ENCODE measurements around the gene NCKAP5.

NCKAP5 gene

DNA sequence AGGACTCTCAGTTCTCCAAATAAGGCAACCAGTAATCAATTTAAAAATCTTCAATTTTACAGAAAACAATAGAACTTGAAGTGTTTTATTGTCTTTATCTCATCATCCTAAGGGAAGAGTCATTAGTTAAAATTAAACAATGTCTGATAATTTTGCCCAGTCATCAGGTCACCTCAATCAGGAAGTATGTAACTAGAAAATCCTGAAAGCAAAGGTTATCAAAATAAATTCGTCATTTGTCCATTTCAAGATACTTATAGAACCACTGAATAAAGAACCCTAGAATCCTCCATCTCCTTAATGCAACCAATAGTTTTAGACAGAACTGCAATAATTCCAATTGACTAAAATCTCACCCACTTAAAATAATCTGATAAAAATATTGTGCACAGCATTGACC lies 115.2 kb downstream of the NCKAP5 start:
- ATAC-seq (replicated peaks; ENCODE audit: extremely low read depth, poor library complexity, severe bottlenecking) = no peak
- DNase-seq (ENCODE audit: low spot score in 2 of 2) = no peak
- Mint-ChIP-seq H3K36me3 (ENCODE audit: insufficient read depth) (no peaks in the 10 kb centered on the region), H3K27me3 (no peaks in the 10 kb centered on the region), H3K9me3 (peaks cover 9% of the 10 kb centered on the region), H3K4me3 (no peak overlapping the region), H3K4me1 (no peaks in the 10 kb centered on the region), H3K27ac (ENCODE audit: low read depth) (no peak overlapping the region)

DNA sequence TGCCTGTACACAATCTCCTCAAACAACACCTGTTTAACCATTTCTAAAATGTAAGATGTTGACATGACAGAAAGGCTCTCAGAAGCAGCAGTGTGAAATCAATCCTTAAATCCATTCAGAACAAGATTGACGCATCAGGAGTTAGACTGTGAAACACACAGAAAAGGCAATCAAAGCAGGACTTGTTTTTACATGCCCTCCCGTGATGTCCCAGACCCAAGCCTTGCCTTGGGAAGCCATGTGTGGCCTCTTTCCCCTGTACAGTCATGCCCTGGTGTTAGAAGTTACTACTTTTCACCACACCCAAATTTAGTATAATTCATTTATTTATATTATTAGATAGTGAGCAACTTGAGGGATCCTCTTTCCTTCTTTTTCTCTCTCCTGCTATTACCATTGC lies 115.7 kb downstream of the NCKAP5 start:
- no peaks in the 10 kb centered on the region for H3K4me1 Mint-ChIP-seq
- no peaks in the 10 kb centered on the region for H3K36me3 Mint-ChIP-seq (ENCODE audit: insufficient read depth)
- DNase-seq (ENCODE audit: low spot score in 2 of 2) (no peak), ATAC-seq (replicated peaks; ENCODE audit: extremely low read depth, poor library complexity, severe bottlenecking) (no peak)
- H3K27me3 Mint-ChIP-seq = no peaks in the 10 kb centered on the region
- no peak overlapping the region for H3K4me3 Mint-ChIP-seq
- peaks cover 9% of the 10 kb centered on the region for H3K9me3 Mint-ChIP-seq
- H3K27ac Mint-ChIP-seq (ENCODE audit: low read depth) = no peak overlapping the region

GRCh38 chr2:133452146-133452545 lies 116.1 kb downstream of the NCKAP5 start:
- DNase-seq (ENCODE audit: low spot score in 2 of 2) (no peak), ATAC-seq (replicated peaks; ENCODE audit: extremely low read depth, poor library complexity, severe bottlenecking) (no peak)
- no peak overlapping the region for H3K27ac Mint-ChIP-seq (ENCODE audit: low read depth)
- H3K4me1 Mint-ChIP-seq = no peaks in the 10 kb centered on the region
- H3K9me3 Mint-ChIP-seq = peaks cover 9% of the 10 kb centered on the region
- no peaks in the 10 kb centered on the region for H3K36me3 Mint-ChIP-seq (ENCODE audit: insufficient read depth)
- no peaks in the 10 kb centered on the region for H3K27me3 Mint-ChIP-seq
- no peak overlapping the region for H3K4me3 Mint-ChIP-seq

- ATAC-seq (replicated peaks; ENCODE audit: extremely low read depth, poor library complexity, severe bottlenecking) = no peak
- no peaks in the 10 kb centered on the region for H3K4me1 Mint-ChIP-seq
Observed at GRCh38 chr2:133448195-133448594, 120.1 kb downstream of the NCKAP5 start.

GRCh38 chr2:133447303-133447702 lies 121.0 kb downstream of the NCKAP5 start:
- no peak overlapping the region for H3K4me3 Mint-ChIP-seq
- ATAC-seq (replicated peaks; ENCODE audit: extremely low read depth, poor library complexity, severe bottlenecking) (no peak), DNase-seq (ENCODE audit: low spot score in 2 of 2) (no peak)
- H3K4me1 Mint-ChIP-seq = no peaks in the 10 kb centered on the region
- peaks cover 15% of the 10 kb centered on the region for H3K9me3 Mint-ChIP-seq
- no peaks in the 10 kb centered on the region for H3K36me3 Mint-ChIP-seq (ENCODE audit: insufficient read depth)
- H3K27me3 Mint-ChIP-seq = no peaks in the 10 kb centered on the region
- H3K27ac Mint-ChIP-seq (ENCODE audit: low read depth) = no peak overlapping the region

More at GRCh38 chr2:133448195-133448594, 120.1 kb downstream of the NCKAP5 start:
- no peak for DNase-seq (ENCODE audit: low spot score in 2 of 2)
- Mint-ChIP-seq H3K4me3 (no peak overlapping the region), H3K27me3 (no peaks in the 10 kb centered on the region), H3K27ac (ENCODE audit: low read depth) (no peak overlapping the region), H3K36me3 (ENCODE audit: insufficient read depth) (no peaks in the 10 kb centered on the region), H3K9me3 (peaks cover 20% of the 10 kb centered on the region)

GRCh38 chr2:133444465-133444864 lies 123.8 kb downstream of the NCKAP5 start:
- H3K36me3 Mint-ChIP-seq (ENCODE audit: insufficient read depth) = no peaks in the 10 kb centered on the region
- H3K9me3 Mint-ChIP-seq = peaks cover 15% of the 10 kb centered on the region
- DNase-seq (ENCODE audit: low spot score in 2 of 2) (no peak), ATAC-seq (replicated peaks; ENCODE audit: extremely low read depth, poor library complexity, severe bottlenecking) (no peak)
- no peak overlapping the region for H3K4me3 Mint-ChIP-seq
- H3K27me3 Mint-ChIP-seq = no peaks in the 10 kb centered on the region
- no peaks in the 10 kb centered on the region for H3K4me1 Mint-ChIP-seq
- H3K27ac Mint-ChIP-seq (ENCODE audit: low read depth) = no peak overlapping the region

DNA sequence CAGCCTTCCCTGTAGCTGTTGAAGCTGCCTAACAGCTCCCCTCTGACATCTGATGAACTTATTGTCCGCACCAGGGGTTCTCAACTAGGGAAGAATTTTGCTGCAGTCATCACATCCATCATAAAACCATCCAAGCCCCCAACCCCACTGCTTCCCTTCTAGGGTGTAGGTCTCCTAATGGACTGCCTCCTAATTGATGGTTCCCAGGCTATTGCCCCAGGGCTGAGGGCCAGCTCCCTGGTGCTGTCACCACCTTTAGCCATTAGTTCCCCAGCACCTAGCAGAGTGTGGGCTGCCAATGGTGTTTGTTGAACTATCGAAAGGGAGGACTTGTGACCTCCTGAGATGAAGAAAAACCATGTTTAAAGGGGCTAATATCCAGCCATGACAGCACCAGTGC lies 125.9 kb downstream of the NCKAP5 start:
- no peaks in the 10 kb centered on the region for H3K27me3 Mint-ChIP-seq
- H3K9me3 Mint-ChIP-seq = peaks cover 15% of the 10 kb centered on the region
- H3K4me3 Mint-ChIP-seq = no peak overlapping the region
- no peaks in the 10 kb centered on the region for H3K36me3 Mint-ChIP-seq (ENCODE audit: insufficient read depth)
- no peak overlapping the region for H3K27ac Mint-ChIP-seq (ENCODE audit: low read depth)
- DNase-seq (ENCODE audit: low spot score in 2 of 2) (no peak), ATAC-seq (replicated peaks; ENCODE audit: extremely low read depth, poor library complexity, severe bottlenecking) (no peak)
- H3K4me1 Mint-ChIP-seq = no peaks in the 10 kb centered on the region

DNA sequence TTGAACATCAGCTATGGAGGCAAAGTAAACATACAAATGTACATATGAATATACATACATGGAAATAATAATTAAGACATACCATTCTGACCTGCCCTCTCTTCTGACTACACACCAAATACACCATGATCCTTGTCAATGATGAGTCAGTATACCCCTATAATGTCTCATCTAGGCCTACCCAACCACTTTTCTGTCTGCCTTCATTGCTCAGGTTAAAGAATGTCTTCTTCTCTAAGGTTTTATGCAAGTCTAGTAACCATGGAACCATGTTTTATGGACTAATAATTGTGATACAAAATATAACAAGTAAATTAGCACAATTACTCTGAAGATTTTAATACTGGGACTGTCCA lies 128.7 kb downstream of the NCKAP5 start:
- Mint-ChIP-seq H3K27me3 (no peaks in the 10 kb centered on the region), H3K4me3 (no peak overlapping the region), H3K36me3 (ENCODE audit: insufficient read depth) (no peaks in the 10 kb centered on the region), H3K9me3 (peaks cover 7% of the 10 kb centered on the region), H3K4me1 (no peaks in the 10 kb centered on the region), H3K27ac (ENCODE audit: low read depth) (no peak overlapping the region)
- ATAC-seq (replicated peaks; ENCODE audit: extremely low read depth, poor library complexity, severe bottlenecking) (no peak), DNase-seq (ENCODE audit: low spot score in 2 of 2) (no peak)

DNA sequence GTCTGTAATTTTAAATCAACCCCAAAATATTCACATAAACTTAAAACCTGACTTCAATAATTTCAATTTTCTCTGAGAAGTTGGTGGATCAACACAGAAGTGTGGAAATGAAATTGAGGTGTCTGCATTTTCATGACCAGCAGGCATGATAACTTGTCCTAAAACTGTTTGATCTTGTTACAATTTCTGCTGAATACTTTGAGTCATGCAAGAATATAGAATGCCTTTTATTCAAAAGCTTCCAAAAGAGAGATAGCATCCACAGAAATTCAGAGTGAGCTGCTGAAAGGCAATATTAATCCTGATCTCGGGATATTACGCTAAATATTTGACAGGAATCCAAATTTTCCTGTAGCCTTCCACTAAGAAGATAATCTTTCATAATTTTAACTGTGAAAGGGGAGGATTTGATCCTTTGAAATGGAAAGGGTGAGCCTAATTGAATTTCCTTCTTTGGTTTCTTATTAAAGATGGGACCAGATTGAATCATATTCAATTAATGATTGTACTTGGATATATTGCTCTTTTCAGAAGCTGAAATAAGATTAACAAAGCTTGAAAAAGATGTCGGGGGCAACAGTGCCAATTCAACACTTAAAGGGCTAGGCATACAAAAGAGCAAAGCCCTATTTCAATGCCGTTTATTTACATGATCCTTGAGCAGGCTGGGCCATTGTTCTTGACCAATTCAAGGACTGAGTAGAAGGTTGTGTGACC lies 129.3 kb downstream of the NCKAP5 start:
- Mint-ChIP-seq H3K9me3 (peaks cover 7% of the 10 kb centered on the region), H3K4me1 (no peaks in the 10 kb centered on the region), H3K36me3 (ENCODE audit: insufficient read depth) (no peaks in the 10 kb centered on the region), H3K27me3 (no peaks in the 10 kb centered on the region), H3K27ac (ENCODE audit: low read depth) (no peak overlapping the region), H3K4me3 (no peak overlapping the region)
- ATAC-seq (replicated peaks; ENCODE audit: extremely low read depth, poor library complexity, severe bottlenecking) = no peak
- no peak for DNase-seq (ENCODE audit: low spot score in 2 of 2)

DNA sequence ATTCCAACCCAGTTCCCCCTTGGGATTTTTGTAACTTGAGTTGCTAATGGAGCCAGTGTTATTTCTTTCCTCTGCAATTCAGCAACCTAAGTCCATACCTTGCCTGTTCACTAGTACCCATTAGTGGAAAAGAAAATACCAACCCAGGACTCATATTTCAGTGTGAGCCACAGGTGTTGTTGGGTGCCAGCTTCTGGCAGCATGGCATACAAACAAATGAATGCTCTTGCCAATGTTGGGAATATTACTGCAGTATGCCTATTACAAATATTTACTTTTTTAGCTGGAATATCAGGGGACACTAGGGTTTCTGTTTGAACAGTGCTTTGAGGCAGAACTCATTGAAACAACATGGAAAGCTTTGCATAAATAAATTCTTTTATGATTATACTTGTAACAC lies 130.2 kb downstream of the NCKAP5 start:
- H3K9me3 Mint-ChIP-seq = peaks cover 7% of the 10 kb centered on the region
- DNase-seq (ENCODE audit: low spot score in 2 of 2) (no peak), ATAC-seq (replicated peaks; ENCODE audit: extremely low read depth, poor library complexity, severe bottlenecking) (no peak)
- H3K4me3 Mint-ChIP-seq = no peak overlapping the region
- H3K36me3 Mint-ChIP-seq (ENCODE audit: insufficient read depth) = no peaks in the 10 kb centered on the region
- H3K27me3 Mint-ChIP-seq = no peaks in the 10 kb centered on the region
- H3K27ac Mint-ChIP-seq (ENCODE audit: low read depth) = no peak overlapping the region
- no peaks in the 10 kb centered on the region for H3K4me1 Mint-ChIP-seq

- H3K27me3 Mint-ChIP-seq = no peaks in the 10 kb centered on the region
- no peaks in the 10 kb centered on the region for H3K4me1 Mint-ChIP-seq
- ATAC-seq (replicated peaks; ENCODE audit: extremely low read depth, poor library complexity, severe bottlenecking) = no peak
- H3K4me3 Mint-ChIP-seq = no peak overlapping the region
- H3K27ac Mint-ChIP-seq (ENCODE audit: low read depth) = no peak overlapping the region
- DNase-seq (ENCODE audit: low spot score in 2 of 2) = no peak
- H3K36me3 Mint-ChIP-seq (ENCODE audit: insufficient read depth) = no peaks in the 10 kb centered on the region
- peaks cover 7% of the 10 kb centered on the region for H3K9me3 Mint-ChIP-seq
Observed at GRCh38 chr2:133437492-133437891, 130.8 kb downstream of the NCKAP5 start.

DNA sequence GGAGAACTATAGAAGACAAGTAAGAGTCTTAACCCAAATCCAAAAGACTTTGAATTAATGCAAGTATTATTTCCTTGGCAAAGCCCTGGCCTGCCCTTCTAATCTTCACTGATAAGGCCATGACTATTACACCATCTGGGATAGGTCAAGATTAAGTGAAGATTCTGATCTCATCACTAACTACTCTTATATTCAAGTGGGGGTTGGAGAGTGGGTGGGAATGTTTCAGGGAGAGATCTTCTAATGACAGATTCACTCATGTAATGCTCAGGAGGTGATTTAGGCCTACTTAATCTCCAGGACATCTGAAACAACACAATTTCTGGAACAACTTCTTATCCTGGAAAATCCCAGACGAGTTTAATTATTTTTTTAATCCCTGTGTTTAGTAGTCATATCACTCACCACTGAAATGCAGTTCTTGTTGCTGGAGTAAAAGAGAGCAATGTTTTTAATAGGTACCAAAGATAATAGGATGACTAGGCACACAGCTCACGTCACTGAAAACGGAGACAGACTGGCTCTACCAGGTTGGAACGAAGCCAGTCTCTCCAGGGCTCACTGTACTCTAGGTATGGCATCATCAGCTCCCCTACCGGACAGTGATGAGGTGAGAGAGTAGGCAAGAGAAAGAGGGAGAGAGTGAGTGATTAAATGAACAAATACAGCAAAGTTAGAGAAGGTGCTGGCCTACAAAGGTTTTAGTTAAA lies 133.1 kb downstream of the NCKAP5 start:
- Mint-ChIP-seq H3K27ac (ENCODE audit: low read depth) (no peak overlapping the region), H3K4me3 (no peak overlapping the region), H3K9me3 (peaks cover 13% of the 10 kb centered on the region), H3K4me1 (no peaks in the 10 kb centered on the region), H3K36me3 (ENCODE audit: insufficient read depth) (no peaks in the 10 kb centered on the region), H3K27me3 (no peaks in the 10 kb centered on the region)
- ATAC-seq (replicated peaks; ENCODE audit: extremely low read depth, poor library complexity, severe bottlenecking) (no peak), DNase-seq (ENCODE audit: low spot score in 2 of 2) (no peak)
